Peyer's patch (tissue), 4 donors: ENCODE results near the gene FIBP.

Experiments
- POLR2A ChIP-seq, 2 donors: fragments of 450-650 bp; IDR thresholded peaks; one replicate each; pipeline ENCODE4 v1.5.1; 2017; ENCODE audit warnings: antibody characterized with exemption in 2 of 2, mild to moderate bottlenecking in 2 of 2, moderate library complexity in 2 of 2
- TF ChIP-seq, protein P1 (sequence below), 6 experiments: fragments of 450-650 bp in 4 of 6; fragments of 200-600 bp in 2 of 6; sonication (generic) in 1 of 6; IDR thresholded peaks; one replicate each; pipeline ENCODE4 v1.5.1; 2017 to 2019; ENCODE audit warnings: antibody characterized with exemption in 6 of 6, mild to moderate bottlenecking in 3 of 6, moderate library complexity in 1 of 6

DNA sequence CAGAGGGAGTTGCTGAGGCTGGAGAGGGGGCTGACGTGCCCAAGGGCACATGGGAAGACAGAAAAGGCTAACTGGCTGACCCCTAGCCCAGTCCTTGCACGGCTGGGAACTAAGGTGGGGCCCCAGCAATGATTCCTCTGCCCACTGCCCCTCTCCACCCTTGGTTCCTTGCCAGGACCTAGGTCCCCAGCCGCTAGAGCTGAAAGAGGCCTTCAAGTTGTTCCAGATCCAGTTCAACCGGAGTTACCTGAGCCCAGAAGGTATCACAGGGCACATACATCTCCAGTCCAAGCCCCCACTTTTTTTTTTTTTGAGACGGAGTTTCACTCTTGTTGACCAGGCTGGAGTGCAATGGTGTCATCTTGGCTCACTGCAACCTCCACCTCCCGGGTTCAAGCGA lies 8.2 kb downstream of the FIBP start:
- TF ChIP-seq, protein P1, sequence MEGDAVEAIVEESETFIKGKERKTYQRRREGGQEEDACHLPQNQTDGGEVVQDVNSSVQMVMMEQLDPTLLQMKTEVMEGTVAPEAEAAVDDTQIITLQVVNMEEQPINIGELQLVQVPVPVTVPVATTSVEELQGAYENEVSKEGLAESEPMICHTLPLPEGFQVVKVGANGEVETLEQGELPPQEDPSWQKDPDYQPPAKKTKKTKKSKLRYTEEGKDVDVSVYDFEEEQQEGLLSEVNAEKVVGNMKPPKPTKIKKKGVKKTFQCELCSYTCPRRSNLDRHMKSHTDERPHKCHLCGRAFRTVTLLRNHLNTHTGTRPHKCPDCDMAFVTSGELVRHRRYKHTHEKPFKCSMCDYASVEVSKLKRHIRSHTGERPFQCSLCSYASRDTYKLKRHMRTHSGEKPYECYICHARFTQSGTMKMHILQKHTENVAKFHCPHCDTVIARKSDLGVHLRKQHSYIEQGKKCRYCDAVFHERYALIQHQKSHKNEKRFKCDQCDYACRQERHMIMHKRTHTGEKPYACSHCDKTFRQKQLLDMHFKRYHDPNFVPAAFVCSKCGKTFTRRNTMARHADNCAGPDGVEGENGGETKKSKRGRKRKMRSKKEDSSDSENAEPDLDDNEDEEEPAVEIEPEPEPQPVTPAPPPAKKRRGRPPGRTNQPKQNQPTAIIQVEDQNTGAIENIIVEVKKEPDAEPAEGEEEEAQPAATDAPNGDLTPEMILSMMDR (IDR thresholded peaks at IDR 0.05) = no peak
- TF ChIP-seq POLR2A (IDR thresholded peaks at IDR 0.05) = no peak
